H4 (cell line): ENCODE measurements around the gene MFAP2. TPM values are rescaled to one million over a fixed set of nuclear protein-coding genes. Genes with fewer than 3 reads are reported as not detected.
A peak's percentile ranks its signal among the peaks of the same experiment; 100 is the strongest.

Experiments used
- DNase-seq: peaks from one replicate; pipeline ENCODE4 v3.0.0-alpha.2; 2015; ENCODE audit warnings: low spot score
- total RNA-seq: library from RNA; depleted of rRNA; stranded (reverse); fragments of >200 nt; shearing (Covaris generic); gene quantifications from 2 replicates; pipeline ENCODE4 v1.2.3, GENCODE V29; 2014

MFAP2 gene
- total RNA-seq, 1 experiment from 2014 or later = 15.8 TPM

GRCh38 chr1:16981269-16981849 lies 939 bp upstream of the MFAP2 start:
- DNase-seq = no peak

GRCh38 chr1:16979475-16980327 lies 719 bp downstream of the MFAP2 start:
- no peak for DNase-seq

- peak; percentile 62 for DNase-seq
Measured at GRCh38 chr1:16978567-16979474, 1.6 kb downstream of the MFAP2 start.

- no peak for DNase-seq
Measured at GRCh38 chr1:16978139-16978538, 2.3 kb downstream of the MFAP2 start.

- no peak for DNase-seq
Measured at GRCh38 chr1:16977377-16977776, 3.0 kb downstream of the MFAP2 start.

GRCh38 chr1:16976966-16977365 lies 3.5 kb downstream of the MFAP2 start:
- DNase-seq = no peak

GRCh38 chr1:16975838-16976237 lies 4.6 kb downstream of the MFAP2 start:
- DNase-seq = no peak

GRCh38 chr1:16975211-16975610 lies 5.2 kb downstream of the MFAP2 start:
- DNase-seq = no peak

- DNase-seq = no peak
Measured at GRCh38 chr1:16973215-16973614, 7.2 kb downstream of the MFAP2 start.

- no peak for DNase-seq
Measured at GRCh38 chr1:16972189-16972895, 8.1 kb downstream of the MFAP2 start.

- DNase-seq = no peak
Measured at GRCh38 chr1:16971341-16972188, 8.9 kb downstream of the MFAP2 start.

- DNase-seq = no peak
Measured at GRCh38 chr1:16970132-16970910, 10.1 kb downstream of the MFAP2 start.

GRCh38 chr1:16969651-16970050 lies 10.8 kb downstream of the MFAP2 start:
- no peak for DNase-seq

- DNase-seq = no peak
Measured at GRCh38 chr1:16969057-16969611, 11.3 kb downstream of the MFAP2 start.

- DNase-seq = no peak
Measured at GRCh38 chr1:16968372-16968771, 12.0 kb downstream of the MFAP2 start.

GRCh38 chr1:16967962-16968361 lies 12.5 kb downstream of the MFAP2 start:
- DNase-seq = no peak

GRCh38 chr1:16967095-16967575 lies 13.3 kb downstream of the MFAP2 start:
- peak; percentile 82 for DNase-seq

GRCh38 chr1:16966282-16966681 lies 14.1 kb downstream of the MFAP2 start:
- no peak for DNase-seq

- DNase-seq = no peak
Measured at GRCh38 chr1:16965486-16966067, 14.8 kb downstream of the MFAP2 start.
